ENCODE measurements around the gene CYP2C8.

DNA sequence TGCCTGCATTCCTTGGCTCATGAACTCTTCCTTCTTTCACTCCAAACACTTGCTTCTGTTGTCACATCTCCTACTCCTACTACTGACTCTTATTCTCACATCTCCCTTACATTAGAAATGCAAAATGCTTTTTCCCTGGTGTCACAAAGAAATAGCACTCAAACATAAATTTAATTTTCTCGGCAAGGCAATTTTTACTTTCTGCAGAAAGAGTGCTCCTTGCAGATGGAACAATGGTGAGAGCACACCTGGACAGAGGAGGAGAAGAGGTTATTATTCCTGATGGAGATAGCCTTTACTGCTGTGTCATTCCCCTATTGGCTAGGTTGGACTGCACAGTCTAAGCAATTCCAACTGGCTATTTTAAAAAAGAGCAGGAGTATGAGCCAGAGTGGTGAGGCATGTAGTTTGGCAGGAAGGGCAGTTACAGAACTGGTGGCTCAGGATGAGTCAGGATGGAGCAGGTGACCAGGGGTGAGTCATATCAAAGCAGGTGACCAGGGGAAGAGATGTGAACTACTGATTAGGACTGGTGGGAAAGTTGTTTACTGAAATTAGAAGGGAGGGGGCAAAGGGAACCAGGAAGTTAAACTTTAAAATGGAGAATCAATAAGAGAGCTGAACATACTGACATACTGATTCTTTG is 77.9 kb downstream of the CYP2C8 start:
- TF ChIP-seq, protein P1, sequence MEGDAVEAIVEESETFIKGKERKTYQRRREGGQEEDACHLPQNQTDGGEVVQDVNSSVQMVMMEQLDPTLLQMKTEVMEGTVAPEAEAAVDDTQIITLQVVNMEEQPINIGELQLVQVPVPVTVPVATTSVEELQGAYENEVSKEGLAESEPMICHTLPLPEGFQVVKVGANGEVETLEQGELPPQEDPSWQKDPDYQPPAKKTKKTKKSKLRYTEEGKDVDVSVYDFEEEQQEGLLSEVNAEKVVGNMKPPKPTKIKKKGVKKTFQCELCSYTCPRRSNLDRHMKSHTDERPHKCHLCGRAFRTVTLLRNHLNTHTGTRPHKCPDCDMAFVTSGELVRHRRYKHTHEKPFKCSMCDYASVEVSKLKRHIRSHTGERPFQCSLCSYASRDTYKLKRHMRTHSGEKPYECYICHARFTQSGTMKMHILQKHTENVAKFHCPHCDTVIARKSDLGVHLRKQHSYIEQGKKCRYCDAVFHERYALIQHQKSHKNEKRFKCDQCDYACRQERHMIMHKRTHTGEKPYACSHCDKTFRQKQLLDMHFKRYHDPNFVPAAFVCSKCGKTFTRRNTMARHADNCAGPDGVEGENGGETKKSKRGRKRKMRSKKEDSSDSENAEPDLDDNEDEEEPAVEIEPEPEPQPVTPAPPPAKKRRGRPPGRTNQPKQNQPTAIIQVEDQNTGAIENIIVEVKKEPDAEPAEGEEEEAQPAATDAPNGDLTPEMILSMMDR (IDR thresholded peaks at IDR 0.05; ENCODE audit: borderline replicate concordance, extremely low read depth, low read length, poor library complexity, severe bottlenecking), result no peak
- no peak for TF ChIP-seq EZH2 (IDR thresholded peaks at IDR 0.05; ENCODE audit: borderline replicate concordance, low read depth, low read length, severe bottlenecking)

Data from DND-41 (cell line).